ENCODE results near the gene SLC35E3.

The SLC35E3 gene

DNA sequence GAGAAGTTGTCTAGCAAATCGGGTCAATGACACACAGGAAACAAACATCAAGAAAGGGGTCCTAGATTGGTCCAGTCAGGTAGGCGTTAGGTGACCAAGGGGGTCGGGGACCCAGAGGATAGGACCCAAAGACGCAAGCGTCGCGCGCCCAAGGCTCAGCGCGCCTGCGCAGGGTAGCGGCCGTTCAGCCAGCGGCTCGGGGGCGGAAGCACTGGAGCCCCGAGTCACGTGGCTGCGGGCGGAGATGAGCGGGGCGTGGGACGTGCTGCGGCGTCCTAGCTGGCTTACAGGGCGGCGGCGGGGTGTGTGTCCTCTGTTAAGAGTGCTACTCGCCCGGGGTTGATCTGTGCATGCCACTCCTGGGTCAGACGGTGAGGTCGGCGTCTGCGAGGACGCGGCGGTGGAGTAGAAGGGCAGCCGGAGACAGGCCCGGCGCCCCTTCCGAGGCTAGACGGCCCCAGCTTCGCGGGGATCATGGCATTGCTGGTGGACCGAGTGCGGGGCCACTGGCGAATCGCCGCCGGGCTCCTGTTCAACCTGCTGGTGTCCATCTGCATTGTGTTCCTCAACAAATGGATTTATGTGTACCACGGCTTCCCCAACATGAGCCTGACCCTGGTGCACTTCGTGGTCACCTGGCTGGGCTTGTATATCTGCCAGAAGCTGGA, at the start of gene SLC35E3:
TSS of gene SLC35E3 (plus strand) at position 273 of the 668 bp plus-strand sequence. CDS start at position 475, 202 bp downstream.
- DNase-seq (ENCODE audit: low read depth) = peak; percentile 85

DNA sequence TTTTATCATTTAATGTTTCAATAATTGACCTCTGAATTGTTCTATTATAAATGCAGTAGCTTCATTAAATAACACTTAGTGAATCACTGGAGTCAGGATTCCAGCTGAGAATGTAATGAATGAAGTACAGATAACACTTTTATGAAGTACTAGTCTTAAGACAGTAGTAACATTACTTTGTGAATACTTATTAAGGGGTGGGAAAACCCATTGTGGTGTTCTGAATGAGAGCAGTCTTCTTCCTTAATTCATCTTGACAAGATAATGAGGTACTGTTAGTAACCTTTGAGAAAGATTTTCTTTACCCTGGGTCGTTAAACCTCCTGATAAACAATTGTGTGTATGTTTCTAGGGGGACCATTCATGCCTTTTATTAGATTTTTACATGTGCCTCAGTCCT, 46.5 kb upstream of the SLC35E3 start:
- DNase-seq (ENCODE audit: low read depth) = no peak

DNA sequence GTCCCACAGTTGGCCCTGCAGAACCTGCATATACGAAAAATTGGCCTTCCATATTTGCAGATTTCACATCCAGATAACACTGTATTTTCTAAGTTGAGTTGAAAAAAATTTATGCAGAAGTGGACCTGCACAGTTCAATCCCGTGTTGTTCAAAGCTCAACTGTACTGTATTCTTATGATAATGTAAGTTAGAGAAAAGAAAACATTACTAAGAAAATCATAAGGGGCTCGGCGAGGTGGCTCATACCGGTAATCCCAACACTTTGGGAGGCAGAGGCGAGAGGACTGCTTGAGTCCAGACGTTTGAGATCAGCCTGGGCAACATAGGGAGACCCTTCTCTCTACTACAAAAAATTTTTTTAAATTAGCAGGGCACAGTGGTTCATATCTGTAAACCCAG, 18.2 kb upstream of the SLC35E3 start:
- no peak for DNase-seq (ENCODE audit: low read depth)

DNA sequence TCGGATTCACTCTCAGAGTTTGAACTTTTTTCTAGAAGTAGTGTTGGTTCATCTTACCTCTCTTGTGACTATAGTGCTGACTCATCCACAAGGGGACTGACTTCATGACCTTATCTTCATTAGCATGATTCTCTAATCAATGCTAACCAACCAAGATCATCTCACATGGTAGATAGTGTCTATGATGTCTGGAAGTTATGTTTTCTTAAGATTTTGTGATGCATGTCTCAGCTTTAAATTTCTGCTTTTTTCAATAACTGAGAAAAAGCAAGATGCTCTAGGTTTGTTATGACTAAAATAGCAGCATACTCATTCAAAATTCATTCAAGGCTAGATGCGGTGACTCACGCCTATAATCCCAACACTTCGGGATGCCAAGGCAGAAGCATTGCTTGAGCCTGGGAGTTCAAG, 12.3 kb upstream of the SLC35E3 start:
- no peak for DNase-seq (ENCODE audit: low read depth)

DNA sequence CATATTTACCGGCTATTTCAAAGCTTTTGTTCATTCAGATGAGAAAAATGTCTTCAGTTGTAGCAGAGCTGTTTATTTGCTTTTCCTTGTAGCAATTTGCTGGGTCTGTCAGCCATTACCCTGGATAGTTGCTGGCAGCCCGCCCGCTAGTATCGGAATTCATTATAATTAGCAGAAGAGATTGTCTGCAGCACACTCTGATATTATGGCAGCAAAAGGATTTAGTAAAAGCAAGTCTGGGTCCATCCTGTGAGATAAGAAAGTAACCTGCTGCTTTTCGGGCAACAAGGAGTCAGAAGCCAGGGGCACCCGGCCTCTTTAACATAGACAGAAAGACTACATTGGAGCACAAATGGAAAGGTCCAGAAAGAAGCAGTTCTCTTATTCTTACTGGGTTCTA, 6.1 kb upstream of the SLC35E3 start:
- DNase-seq (ENCODE audit: low read depth) = no peak

DNA sequence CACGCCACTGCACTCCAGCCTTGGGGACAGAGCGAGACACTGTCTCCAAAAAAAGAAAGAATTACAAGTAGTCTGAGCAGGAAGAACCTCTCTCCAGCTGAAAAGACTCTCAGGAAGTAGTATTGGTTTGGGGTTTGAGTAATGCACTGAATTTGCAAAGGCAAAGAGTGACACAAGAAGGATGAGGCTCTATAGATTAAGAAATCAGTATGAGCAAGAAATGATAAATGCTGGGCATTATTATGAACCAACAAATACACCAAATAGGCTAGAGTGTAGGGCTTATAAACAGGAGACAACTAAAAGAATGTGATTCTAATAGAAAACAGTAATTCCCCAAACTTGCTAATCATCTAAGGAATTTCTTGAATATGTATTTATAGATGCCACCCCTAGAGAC, 2.6 kb upstream of the SLC35E3 start:
- no peak for DNase-seq (ENCODE audit: low read depth)

DNA sequence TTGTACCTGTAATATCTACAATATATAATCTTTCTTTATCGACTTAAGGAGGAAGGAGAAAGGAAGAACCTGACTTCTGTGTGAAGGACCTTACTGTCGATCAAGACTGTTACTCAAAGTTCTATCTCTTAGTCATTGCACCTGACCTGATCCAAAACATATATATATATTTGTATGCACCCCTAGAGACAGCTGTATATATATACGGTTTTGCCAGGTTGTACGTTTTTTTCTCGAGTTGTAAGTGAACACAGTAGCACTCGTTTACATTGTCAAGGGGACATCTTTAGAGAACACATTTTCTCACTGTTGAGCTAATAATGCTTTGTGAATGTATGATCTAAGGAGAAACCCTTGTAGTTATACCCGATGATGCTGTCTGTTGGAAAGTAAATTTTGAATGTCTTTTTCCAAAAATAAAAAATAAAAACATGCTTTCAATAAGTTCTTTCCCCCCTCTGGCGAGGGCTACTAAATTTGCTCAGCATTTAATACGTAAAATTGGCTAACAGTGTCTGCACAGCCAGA, 536 bp upstream of the SLC35E3 start:
- DNase-seq (ENCODE audit: low read depth) = no peak

DNA sequence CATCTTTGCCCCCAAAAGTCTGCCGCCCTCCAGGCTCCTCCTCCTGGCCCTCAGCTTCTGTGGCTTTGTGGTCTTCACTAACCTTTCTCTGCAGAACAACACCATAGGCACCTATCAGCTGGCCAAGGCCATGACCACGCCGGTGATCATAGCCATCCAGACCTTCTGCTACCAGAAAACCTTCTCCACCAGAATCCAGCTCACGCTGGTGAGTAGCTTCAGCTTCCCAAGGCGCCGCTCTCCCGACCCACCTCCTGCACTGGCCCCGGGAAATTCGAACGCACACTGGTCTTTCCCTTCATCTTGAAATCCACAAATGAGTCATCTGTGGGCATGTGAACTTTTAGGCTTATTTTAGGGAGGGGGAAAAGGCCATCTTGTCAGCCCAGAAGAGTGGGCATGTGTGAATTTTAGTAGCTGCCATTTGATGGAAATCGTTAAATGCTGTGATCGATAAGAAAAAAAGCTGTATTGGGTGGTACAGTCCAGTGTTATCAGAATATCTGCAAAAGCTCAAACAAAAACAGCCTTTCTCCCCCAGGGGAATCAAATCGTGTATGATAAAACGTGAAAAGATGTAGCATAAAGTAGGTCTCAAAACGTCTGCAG, 700 bp downstream of the SLC35E3 start:
- peak; percentile 3 for DNase-seq (ENCODE audit: low read depth)

DNA sequence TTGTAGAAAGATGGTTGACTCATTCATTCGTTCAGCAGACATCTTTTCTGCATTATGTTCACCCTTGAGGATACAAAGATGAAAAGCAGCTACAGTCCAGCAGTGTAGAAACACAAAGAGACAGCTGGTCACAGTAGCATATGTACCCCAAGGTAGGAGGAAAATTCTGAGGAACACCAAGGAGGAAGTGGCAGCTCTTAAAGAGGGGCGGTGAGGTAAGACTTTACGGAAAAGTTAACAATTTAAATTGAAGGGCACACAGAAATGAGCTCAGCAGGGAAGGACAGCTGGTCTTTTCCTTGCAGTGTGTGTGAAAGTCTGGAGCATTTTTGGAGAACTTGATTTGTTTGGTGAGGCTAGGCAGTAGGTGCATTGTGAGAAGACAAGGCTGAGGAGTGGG, 3.5 kb downstream of the SLC35E3 start:
- no peak for DNase-seq (ENCODE audit: low read depth)

DNA sequence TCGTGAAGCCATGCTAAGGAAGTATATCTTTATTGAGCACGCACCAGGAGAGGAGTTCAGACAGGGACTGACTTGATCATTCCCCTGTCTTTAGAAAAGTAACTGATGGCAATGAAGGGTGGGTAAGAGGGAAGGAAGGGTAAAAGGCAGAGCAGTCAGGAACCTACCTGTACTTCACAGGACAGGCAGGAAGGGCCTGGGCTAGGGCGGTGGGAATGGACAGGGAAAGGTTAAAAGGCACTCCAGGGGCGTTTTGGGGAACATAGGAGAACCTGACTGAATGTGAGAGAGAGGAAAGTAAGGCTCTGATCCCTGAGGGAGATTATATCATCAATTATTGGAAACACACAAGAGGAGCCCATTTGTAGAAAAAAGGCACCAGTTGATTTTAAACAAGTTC, 3.9 kb downstream of the SLC35E3 start:
- no peak for DNase-seq (ENCODE audit: low read depth)

DNA sequence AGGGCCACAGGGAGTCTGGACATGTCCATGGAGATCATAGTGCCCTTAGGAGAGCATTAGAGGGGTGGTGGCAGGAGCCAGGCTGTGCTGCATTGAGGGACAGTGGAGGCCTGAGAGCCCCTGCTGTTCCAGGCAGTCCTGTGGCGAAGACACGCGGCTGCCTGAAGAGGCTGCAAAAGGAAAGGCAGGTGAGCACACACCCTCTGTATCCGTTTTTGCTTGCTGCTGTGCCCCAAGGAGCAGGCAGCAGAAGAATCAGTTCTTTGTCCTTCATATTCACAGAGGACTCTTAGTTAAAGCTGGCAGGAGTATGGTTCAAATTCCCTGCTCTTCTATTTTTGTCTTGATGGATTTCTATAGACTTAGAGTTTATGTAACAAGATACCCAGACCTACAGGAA, 4.5 kb downstream of the SLC35E3 start:
- no peak for DNase-seq (ENCODE audit: low read depth)

DNA sequence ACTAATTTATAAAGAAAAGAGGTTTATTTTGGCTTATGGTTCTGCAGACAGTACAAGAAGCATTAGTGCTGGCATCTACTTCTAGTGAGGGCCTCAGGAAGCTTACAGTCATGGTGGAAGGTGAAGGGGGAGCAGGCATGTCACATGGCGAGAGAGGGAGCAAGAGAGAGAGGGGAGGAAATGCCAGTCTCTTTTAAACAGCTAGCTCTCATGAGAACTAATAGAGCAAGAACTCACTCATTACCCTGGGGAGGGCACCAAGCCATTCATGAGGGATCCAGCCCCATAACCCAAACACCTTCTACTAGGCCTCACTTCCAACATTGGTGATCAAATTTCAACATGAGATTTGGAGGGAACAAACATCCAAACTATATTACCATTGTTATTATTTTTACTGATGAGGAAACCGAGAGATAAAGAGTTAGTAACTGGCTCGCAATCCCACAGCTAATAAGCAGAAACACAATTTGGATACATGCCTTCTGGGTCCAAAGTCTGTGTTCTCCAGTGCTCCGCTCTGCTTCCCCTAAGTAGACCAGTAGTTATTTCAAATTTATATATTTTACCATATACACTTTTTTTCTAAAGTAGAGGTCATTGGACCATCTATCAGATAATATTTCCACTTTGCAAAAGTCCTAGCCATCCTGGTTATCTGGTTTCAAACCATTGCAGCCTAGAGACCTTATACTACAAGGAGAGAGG, 9.7 kb downstream of the SLC35E3 start:
- DNase-seq (ENCODE audit: low read depth) = no peak

DNA sequence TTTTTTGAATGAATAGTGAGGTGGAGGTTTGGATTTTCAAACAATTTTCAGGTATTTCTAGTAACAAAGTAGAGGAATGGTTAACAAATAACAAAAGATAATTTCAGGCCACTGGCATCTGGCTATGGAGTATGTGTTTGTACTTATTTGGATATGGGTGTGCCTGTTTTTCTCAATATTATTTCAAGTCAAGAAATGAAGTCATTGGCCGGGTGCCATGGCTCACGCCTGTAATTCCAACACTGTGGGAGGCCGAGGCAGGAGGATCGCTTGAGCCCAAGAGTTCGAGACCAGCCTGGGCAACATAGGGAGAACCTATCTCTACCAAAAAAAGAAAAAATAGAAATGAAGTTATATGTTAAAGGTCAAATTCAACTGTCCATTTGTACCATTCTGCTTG, 13.9 kb downstream of the SLC35E3 start:
- no peak for DNase-seq (ENCODE audit: low read depth)

DNA sequence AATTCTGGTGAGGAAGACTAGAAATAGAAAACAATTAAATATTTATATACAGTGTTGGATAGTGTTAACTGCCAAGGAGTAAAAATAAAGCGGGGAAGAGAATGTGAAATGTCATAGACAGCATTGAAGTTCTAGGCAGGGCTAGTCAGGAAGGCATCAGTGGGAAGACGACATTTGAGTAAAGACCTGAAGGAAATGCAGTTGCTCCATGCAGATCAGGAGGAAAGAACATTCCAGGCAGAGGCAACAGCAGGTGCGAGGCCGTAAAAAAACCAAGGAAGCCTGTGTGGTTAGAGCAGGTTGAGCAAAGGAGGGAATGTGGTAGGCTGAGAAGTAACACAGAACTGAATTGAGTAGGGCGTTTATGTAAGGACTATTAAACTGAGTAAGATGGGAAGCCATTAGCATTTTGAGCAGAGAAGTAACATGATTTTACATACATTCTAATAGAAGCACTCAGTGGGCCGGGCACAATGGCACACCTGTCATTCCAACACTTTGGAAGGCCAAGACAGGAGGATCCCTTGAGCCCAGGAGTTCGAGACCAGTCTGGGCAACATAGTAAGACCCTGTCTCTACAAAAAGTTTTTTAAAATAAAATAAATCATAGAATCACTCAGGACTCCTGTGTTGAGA, 14.9 kb downstream of the SLC35E3 start:
- no peak for DNase-seq (ENCODE audit: low read depth)

DNA sequence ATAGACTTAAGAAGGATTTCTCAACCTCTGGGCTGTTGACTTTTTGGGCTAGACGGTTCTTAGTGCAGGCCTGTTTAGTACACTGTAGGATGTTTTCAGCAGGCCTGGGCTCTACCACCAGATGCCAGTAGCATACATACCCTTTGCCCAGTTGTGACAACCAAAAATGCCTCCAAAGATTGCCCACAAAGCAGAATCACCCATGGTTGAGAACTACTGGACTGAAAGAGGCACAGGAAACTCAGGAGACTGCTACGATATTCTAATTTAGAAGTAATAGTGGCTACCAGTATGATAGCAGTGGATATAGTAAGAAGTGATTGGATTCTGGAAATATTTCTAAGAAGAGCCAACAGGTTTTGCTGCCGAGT, 15.5 kb downstream of the SLC35E3 start:
- DNase-seq (ENCODE audit: low read depth) = no peak

DNA sequence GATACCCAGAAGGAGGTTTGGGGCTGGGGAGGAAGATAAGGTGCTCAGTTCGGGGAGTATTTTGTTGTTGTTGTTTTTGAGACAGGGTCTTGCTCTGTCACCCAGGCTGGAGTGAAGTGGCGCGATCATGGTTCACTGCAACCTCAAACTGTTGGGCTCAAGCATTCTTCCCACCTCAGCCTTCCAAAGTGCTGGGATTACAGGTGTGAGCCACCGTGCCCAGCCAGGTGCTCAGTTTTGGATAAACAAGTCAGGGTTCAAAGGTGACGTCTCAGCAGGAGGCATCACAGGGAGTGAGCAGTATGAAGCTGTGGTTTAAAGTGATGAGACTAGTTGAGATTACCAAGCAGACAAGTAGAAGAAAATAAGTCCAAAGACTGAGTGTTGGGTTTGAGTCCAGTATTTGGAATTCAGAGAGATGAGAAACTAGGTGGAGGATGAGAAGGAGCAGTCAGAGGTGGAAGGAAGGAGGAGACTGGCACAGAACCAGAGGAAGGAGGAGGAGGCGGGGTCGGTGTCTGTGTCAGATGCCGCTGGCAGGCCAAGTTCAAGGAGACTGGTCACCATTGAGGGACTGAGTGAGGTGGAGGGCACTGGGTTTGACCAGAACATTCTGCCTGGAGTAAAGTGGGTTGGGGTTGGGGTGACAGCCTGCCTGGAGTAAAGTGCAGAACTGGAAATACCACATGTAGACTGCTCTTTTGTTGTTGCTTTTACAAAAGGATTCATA, 16.1 kb downstream of the SLC35E3 start:
- no peak for DNase-seq (ENCODE audit: low read depth)

DNA sequence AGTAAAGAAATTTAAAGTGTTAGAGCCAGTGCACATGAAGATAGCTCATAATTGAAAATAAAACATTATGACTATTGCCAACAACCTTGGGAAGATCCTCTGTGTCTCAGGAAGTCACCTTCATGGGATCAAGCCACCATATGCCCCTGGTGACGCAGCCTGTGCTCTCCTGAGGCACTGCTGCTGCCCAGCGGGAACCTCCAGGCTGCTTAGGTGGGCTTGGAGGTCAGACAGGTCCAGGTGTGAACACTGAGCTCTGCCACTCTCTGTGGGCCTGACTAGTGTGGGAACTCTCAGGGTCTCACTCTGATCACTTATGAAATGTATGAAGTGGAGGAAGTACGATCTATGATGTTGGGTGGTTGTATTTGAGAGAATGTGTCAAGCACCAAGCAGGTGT, 16.7 kb downstream of the SLC35E3 start:
- no peak for DNase-seq (ENCODE audit: low read depth)

DNA sequence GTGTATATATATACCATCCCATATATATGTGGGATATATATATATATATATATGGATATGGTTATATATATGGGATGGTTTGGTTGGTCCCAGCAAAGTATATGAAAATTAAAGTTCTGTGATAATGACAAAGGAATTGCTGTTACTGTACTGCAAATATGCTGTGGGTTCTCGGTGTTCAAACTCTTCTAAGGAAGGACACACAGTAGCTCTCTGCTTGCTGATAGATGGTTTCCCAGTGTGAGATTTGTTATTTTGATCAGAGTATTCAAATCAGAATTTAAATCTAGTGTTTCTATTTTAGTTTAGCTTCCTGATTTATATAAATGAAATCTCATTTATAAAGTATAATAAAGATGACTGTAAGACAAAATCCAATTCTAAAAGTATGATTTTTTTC, 19.7 kb downstream of the SLC35E3 start:
- DNase-seq (ENCODE audit: low read depth) = no peak

DNA sequence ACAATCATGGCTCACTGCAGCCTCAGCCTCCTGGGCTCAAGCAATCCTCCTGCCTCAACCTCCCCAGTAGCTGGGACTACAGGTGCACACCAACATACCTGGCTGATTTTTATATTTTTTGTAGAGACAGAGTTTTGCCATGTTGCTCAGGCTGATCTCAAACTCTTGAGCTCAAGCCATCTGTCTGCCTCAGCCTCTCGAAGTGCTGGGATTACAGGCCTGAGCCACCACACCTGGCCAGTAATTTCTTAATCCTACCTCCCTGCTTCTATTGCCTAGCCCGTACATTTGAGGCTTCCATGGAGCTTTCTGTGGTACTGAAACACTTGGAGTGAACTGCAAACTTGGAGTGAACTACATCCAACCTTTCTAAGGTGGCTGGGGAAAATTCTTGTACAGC, 20.7 kb downstream of the SLC35E3 start:
- DNase-seq (ENCODE audit: low read depth) = no peak

DNA sequence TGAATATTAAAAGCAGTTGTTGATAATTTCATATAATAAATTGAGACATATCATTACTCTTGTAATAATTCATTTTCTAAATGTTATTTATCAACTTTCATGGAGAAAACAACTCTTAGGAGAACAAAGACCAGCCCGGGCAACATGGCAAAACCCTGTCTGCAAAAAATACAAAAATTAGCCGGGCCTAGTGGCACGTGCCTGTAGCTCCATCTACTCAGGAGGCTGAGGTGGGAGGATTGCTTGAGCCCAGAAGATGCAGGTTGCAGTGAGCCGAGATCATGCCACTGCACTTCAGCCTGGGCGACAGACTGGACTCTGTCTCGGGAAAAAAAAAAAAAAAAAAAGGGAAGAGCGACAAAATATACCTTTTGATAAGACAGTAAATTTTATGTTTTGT, 21.2 kb downstream of the SLC35E3 start:
- DNase-seq (ENCODE audit: low read depth) = no peak

DNA sequence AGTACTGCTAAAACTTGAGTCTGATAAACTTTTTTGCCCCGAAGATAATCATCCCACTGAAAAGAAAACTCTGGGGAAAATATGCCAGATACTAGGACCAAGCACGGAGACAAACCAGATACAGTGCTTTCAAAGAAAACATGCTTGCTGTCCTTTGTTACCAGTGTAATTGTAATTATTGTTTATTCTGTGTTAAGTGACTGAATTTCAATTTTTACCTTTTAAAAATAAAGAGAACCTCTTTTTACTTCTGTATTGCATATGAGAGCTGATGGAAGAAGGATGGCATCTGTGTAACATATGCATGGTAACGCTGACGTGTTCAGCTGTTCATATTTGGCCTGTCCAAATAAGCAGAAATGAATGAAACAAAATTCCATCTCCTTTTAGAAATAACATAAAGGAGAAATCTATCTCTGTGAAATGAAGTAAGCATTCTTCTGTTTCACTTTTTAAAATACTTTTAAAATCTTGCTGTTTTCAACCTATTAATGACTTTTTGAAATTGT, 22.5 kb downstream of the SLC35E3 start:
- DNase-seq (ENCODE audit: low read depth) = no peak

DNA sequence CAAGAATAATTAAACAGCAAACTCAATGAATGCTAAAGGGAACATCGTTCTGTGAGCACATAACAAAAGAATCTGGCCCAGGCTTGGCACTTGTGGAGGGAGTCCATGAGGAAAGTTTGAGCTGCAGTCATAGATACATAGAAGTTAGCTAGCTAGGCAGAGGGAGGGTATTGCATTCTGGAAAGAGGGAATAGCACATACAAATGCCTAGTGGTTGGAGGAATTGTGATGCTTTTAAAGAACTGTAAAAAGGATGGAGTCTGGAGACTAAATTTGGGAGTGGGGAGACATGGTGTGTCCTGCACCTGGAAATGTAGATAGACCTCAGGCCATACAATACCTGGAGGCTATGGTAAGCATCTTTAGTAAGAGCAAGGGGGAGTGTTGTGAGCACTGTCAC, 24.0 kb downstream of the SLC35E3 start:
- DNase-seq (ENCODE audit: low read depth) = no peak

All from activated T-helper 9 cell treated with anti-CD3 and anti-CD28 coated beads, Interleukin-2, amount 50 U/mL, for 16 hours (primary cell).